Measurements from ENCODE around the gene LYPLA2.
"Not testable (repeated sequence)": the region's sequence is repeated elsewhere in the genome, so short reads cannot be mapped to it uniquely, and the experiment has no call there.

Gene LYPLA2

GRCh38 chr1:23794732-23795182 is 3.8 kb downstream of the LYPLA2 start:
- not testable (repeated sequence) for H4K8ac ChIP-seq (ENCODE audit: low read depth, low read length); H3K4ac ChIP-seq (ENCODE audit: low read depth, low read length); H2AK5ac ChIP-seq (ENCODE audit: low read length); H3K27me3 ChIP-seq (ENCODE audit: insufficient read depth, low read length); H3K27ac ChIP-seq (ENCODE audit: low read depth, low read length); H3K79me1 ChIP-seq (ENCODE audit: low read length); H3K23ac ChIP-seq (ENCODE audit: low read length); H2BK5ac ChIP-seq (ENCODE audit: low read depth, low read length, poor library complexity); H4K12ac ChIP-seq (ENCODE audit: low read depth, low read length); H2BK120ac ChIP-seq (ENCODE audit: insufficient read depth, low read length, poor library complexity); H3K14ac ChIP-seq (ENCODE audit: low read length); H3K18ac ChIP-seq (ENCODE audit: low read length); H3K4me3 ChIP-seq (ENCODE audit: low read depth, low read length); H3K4me2 ChIP-seq (ENCODE audit: low read length); H2BK12ac ChIP-seq (ENCODE audit: low read length); DNase-seq; H4K91ac ChIP-seq (ENCODE audit: low read depth, low read length); H2AFZ ChIP-seq (ENCODE audit: insufficient read depth, low read length, poor library complexity); H3K9ac ChIP-seq (ENCODE audit: low read length); H3K9me3 ChIP-seq (ENCODE audit: insufficient read depth, low read depth, low read length)
- no CpG with 5 or more reads among the region's 9 CpGs for WGBS (ENCODE audit: extremely low coverage, insufficient coverage, insufficient read length)
- Histone ChIP-seq H3K79me2 (ENCODE audit: control insufficient read depth, insufficient read depth, low read length, poor library complexity) (peaks cover 14% of the 10 kb centered on the region), H3K4me1 (ENCODE audit: control insufficient read depth in 1 of 2, insufficient read depth in 2 of 2, low read length in 2 of 2) (peaks cover 19 to 24% of the 10 kb centered on the region in 2 experiments), H3K36me3 (ENCODE audit: control insufficient read depth in 1 of 2, insufficient read depth in 2 of 2, low read length in 2 of 2) (peaks cover 61% of the 10 kb centered on the region in 2 experiments)

GRCh38 chr1:23795676-23796465 is 4.9 kb downstream of the LYPLA2 start:
- Histone ChIP-seq H3K18ac (ENCODE audit: low read length) (no peak overlapping the region), H4K8ac (ENCODE audit: low read depth, low read length) (no peak overlapping the region)

GRCh38 chr1:23796466-23797271 is 5.7 kb downstream of the LYPLA2 start:
- H4K91ac ChIP-seq (ENCODE audit: low read depth, low read length), result no peak overlapping the region
- H3K4ac ChIP-seq (ENCODE audit: low read depth, low read length), result no peak overlapping the region
- H3K27me3 ChIP-seq (ENCODE audit: insufficient read depth, low read length), result no peaks in the 10 kb centered on the region
- H3K18ac ChIP-seq (ENCODE audit: low read length), result no peak overlapping the region
- H3K23ac ChIP-seq (ENCODE audit: low read length), result no peak overlapping the region
- no peak overlapping the region for H2AFZ ChIP-seq (ENCODE audit: insufficient read depth, low read length, poor library complexity)
- no peak overlapping the region for H2BK12ac ChIP-seq (ENCODE audit: low read length)
- no peak overlapping the region for H3K14ac ChIP-seq (ENCODE audit: low read length)
- H3K79me2 ChIP-seq (ENCODE audit: control insufficient read depth, insufficient read depth, low read length, poor library complexity), result peaks cover 14% of the 10 kb centered on the region
- no peak overlapping the region for H4K8ac ChIP-seq (ENCODE audit: low read depth, low read length)
- H3K9ac ChIP-seq (ENCODE audit: low read length), result no peak overlapping the region
- H2BK5ac ChIP-seq (ENCODE audit: low read depth, low read length, poor library complexity), result no peak overlapping the region
- H4K12ac ChIP-seq (ENCODE audit: low read depth, low read length), result no peak overlapping the region
- H2BK120ac ChIP-seq (ENCODE audit: insufficient read depth, low read length, poor library complexity), result no peak overlapping the region
- H3K27ac ChIP-seq (ENCODE audit: low read depth, low read length), result no peak overlapping the region
- no peak overlapping the region for H3K4me2 ChIP-seq (ENCODE audit: low read length)
- peaks cover 13 to 23% of the 10 kb centered on the region in 2 experiments for H3K4me1 ChIP-seq (ENCODE audit: control insufficient read depth in 1 of 2, insufficient read depth in 2 of 2, low read length in 2 of 2)
- peaks cover 61% of the 10 kb centered on the region in 2 experiments for H3K36me3 ChIP-seq (ENCODE audit: control insufficient read depth in 1 of 2, insufficient read depth in 2 of 2, low read length in 2 of 2)
- no peak overlapping the region for H2AK5ac ChIP-seq (ENCODE audit: low read length)
- H3K4me3 ChIP-seq (ENCODE audit: low read depth, low read length), result no peak overlapping the region
- DNase-seq, result peak in 1 of 2 donors; percentile 30
- WGBS (ENCODE audit: extremely low coverage, insufficient coverage, insufficient read length), result no CpG with 5 or more reads among the region's 17 CpGs
- H3K79me1 ChIP-seq (ENCODE audit: low read length), result peaks cover 14% of the 10 kb centered on the region
- H3K9me3 ChIP-seq (ENCODE audit: insufficient read depth, low read depth, low read length), result no peaks in the 10 kb centered on the region

More at GRCh38 chr1:23795676-23796465, 4.9 kb downstream of the LYPLA2 start:
- H3K27me3 ChIP-seq (ENCODE audit: insufficient read depth, low read length), result no peaks in the 10 kb centered on the region
- H3K4me3 ChIP-seq (ENCODE audit: low read depth, low read length), result peak overlapping the region; percentile 10
- H2BK5ac ChIP-seq (ENCODE audit: low read depth, low read length, poor library complexity), result no peak overlapping the region
- H3K27ac ChIP-seq (ENCODE audit: low read depth, low read length), result no peak overlapping the region
- H2AK5ac ChIP-seq (ENCODE audit: low read length), result no peak overlapping the region
- H3K4me2 ChIP-seq (ENCODE audit: low read length), result no peak overlapping the region
- no CpG with 5 or more reads among the region's 16 CpGs for WGBS (ENCODE audit: extremely low coverage, insufficient coverage, insufficient read length)
- peaks cover 16% of the 10 kb centered on the region for H3K79me1 ChIP-seq (ENCODE audit: low read length)
- no peak overlapping the region for H3K9ac ChIP-seq (ENCODE audit: low read length)
- no peak overlapping the region for H4K12ac ChIP-seq (ENCODE audit: low read depth, low read length)
- no peak overlapping the region for H4K91ac ChIP-seq (ENCODE audit: low read depth, low read length)
- peaks cover 13 to 18% of the 10 kb centered on the region in 2 experiments for H3K4me1 ChIP-seq (ENCODE audit: control insufficient read depth in 1 of 2, insufficient read depth in 2 of 2, low read length in 2 of 2)
- no peaks in the 10 kb centered on the region for H3K9me3 ChIP-seq (ENCODE audit: insufficient read depth, low read depth, low read length)
- H2AFZ ChIP-seq (ENCODE audit: insufficient read depth, low read length, poor library complexity), result no peak overlapping the region
- no peak for DNase-seq
- peaks cover 61% of the 10 kb centered on the region in 2 experiments for H3K36me3 ChIP-seq (ENCODE audit: control insufficient read depth in 1 of 2, insufficient read depth in 2 of 2, low read length in 2 of 2)
- H3K14ac ChIP-seq (ENCODE audit: low read length), result no peak overlapping the region
- no peak overlapping the region for H2BK12ac ChIP-seq (ENCODE audit: low read length)
- peaks cover 19% of the 10 kb centered on the region for H3K79me2 ChIP-seq (ENCODE audit: control insufficient read depth, insufficient read depth, low read length, poor library complexity)
- no peak overlapping the region for H3K4ac ChIP-seq (ENCODE audit: low read depth, low read length)
- H2BK120ac ChIP-seq (ENCODE audit: insufficient read depth, low read length, poor library complexity), result no peak overlapping the region
- no peak overlapping the region for H3K23ac ChIP-seq (ENCODE audit: low read length)

- Histone ChIP-seq H4K12ac (ENCODE audit: low read depth, low read length) (no peak overlapping the region), H2BK120ac (ENCODE audit: insufficient read depth, low read length, poor library complexity) (no peak overlapping the region), H3K27me3 (ENCODE audit: insufficient read depth, low read length) (no peaks in the 10 kb centered on the region), H3K27ac (ENCODE audit: low read depth, low read length) (no peak overlapping the region), H3K18ac (ENCODE audit: low read length) (no peak overlapping the region), H3K9me3 (ENCODE audit: insufficient read depth, low read depth, low read length) (no peaks in the 10 kb centered on the region), H3K36me3 (ENCODE audit: control insufficient read depth in 1 of 2, insufficient read depth in 2 of 2, low read length in 2 of 2) (peaks cover 57 to 58% of the 10 kb centered on the region in 2 experiments), H4K91ac (ENCODE audit: low read depth, low read length) (no peak overlapping the region), H2AFZ (ENCODE audit: insufficient read depth, low read length, poor library complexity) (no peak overlapping the region), H3K9ac (ENCODE audit: low read length) (no peak overlapping the region), H2AK5ac (ENCODE audit: low read length) (no peak overlapping the region), H2BK12ac (ENCODE audit: low read length) (no peak overlapping the region), H3K79me1 (ENCODE audit: low read length) (peaks cover 14% of the 10 kb centered on the region), H3K4ac (ENCODE audit: low read depth, low read length) (no peak overlapping the region), H4K8ac (ENCODE audit: low read depth, low read length) (no peak overlapping the region), H3K4me2 (ENCODE audit: low read length) (no peak overlapping the region), H3K79me2 (ENCODE audit: control insufficient read depth, insufficient read depth, low read length, poor library complexity) (peaks cover 7% of the 10 kb centered on the region), H2BK5ac (ENCODE audit: low read depth, low read length, poor library complexity) (no peak overlapping the region), H3K14ac (ENCODE audit: low read length) (no peak overlapping the region), H3K4me1 (ENCODE audit: control insufficient read depth in 1 of 2, insufficient read depth in 2 of 2, low read length in 2 of 2) (peaks cover 7 to 16% of the 10 kb centered on the region in 2 experiments), H3K23ac (ENCODE audit: low read length) (no peak overlapping the region), H3K4me3 (ENCODE audit: low read depth, low read length) (no peak overlapping the region)
- WGBS (ENCODE audit: extremely low coverage, insufficient coverage, insufficient read length), result no CpG with 5 or more reads among the region's 20 CpGs
- DNase-seq, result no peak
Measured at GRCh38 chr1:23797478-23798448, 6.8 kb downstream of the LYPLA2 start.
